HL-60 (cell line): ENCODE data around the gene EFNB1.

Experiments used
- DNase-seq, 2 experiments: peaks; one replicate each; pipeline ENCODE4 v3.0.0-alpha.2; 2010 to 2020; ENCODE audit warnings: low read depth in 1 of 2, low spot score in 1 of 2
- H3K27ac ChIP-seq: fragments of 250-450 bp; sonication (Bioruptor Pico); replicated peaks from 2 replicates; pipeline ENCODE4 v1.5.1; 2020; ENCODE audit warnings: mild to moderate bottlenecking, moderate library complexity
- H3K27me3 ChIP-seq: fragments of 250-450 bp; sonication (Bioruptor Pico); 2 replicates; pipeline ENCODE4 v1.5.1; 2021; ENCODE audit warnings: mild to moderate bottlenecking, moderate library complexity; ENCODE audit not compliant: insufficient read depth, poor library complexity, severe bottlenecking
- H3K4me3 ChIP-seq: replicated peaks from 2 replicates; pipeline ENCODE4 v1.5.1; 2011; ENCODE audit warnings: mild to moderate bottlenecking, control low read depth, low read length; ENCODE audit not compliant: insufficient read depth
- GABPA ChIP-seq: IDR thresholded peaks from 2 replicates; pipeline ENCODE4 v1.6.1; 2012; ENCODE audit warnings: low read depth
- POLR2AphosphoS5 ChIP-seq: IDR thresholded peaks from 2 replicates; pipeline ENCODE4 v1.6.1; 2012; ENCODE audit warnings: low read depth
- SPI1 ChIP-seq: IDR thresholded peaks from 2 replicates; pipeline ENCODE4 v1.6.1; 2012; ENCODE audit warnings: low read depth, mild to moderate bottlenecking, borderline replicate concordance
- TF ChIP-seq, protein P1 (sequence below): IDR thresholded peaks from one replicate; pipeline ENCODE4 v1.5.1; 2011; ENCODE audit warnings: low read length, control low read depth, inconsistent platforms; ENCODE audit not compliant: insufficient read depth
- TF ChIP-seq, protein P2 (sequence below): IDR thresholded peaks from 2 replicates; pipeline ENCODE4 v1.6.1; 2012; ENCODE audit warnings: low read depth; ENCODE audit not compliant: insufficient replicate concordance

The EFNB1 gene

DNA sequence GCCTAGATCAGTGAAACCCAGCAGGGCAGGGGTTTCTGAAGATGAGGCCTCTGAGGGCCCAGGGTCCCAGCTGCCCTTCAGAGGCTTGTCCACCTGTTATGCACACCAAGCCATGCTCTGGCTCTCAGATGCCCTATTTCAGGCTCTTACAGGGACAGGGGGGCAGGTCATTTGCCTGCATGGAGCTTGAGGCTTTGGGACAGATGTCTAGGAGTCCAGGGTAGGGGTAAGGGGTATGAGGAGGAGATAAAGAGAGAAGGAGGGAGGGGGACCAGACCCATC, 4.7 kb upstream of the EFNB1 start:
- TF ChIP-seq POLR2AphosphoS5 (no peak), SPI1 (no peak), GABPA (no peak)
- TF ChIP-seq, protein P1, sequence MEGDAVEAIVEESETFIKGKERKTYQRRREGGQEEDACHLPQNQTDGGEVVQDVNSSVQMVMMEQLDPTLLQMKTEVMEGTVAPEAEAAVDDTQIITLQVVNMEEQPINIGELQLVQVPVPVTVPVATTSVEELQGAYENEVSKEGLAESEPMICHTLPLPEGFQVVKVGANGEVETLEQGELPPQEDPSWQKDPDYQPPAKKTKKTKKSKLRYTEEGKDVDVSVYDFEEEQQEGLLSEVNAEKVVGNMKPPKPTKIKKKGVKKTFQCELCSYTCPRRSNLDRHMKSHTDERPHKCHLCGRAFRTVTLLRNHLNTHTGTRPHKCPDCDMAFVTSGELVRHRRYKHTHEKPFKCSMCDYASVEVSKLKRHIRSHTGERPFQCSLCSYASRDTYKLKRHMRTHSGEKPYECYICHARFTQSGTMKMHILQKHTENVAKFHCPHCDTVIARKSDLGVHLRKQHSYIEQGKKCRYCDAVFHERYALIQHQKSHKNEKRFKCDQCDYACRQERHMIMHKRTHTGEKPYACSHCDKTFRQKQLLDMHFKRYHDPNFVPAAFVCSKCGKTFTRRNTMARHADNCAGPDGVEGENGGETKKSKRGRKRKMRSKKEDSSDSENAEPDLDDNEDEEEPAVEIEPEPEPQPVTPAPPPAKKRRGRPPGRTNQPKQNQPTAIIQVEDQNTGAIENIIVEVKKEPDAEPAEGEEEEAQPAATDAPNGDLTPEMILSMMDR, result no peak
- TF ChIP-seq, protein P2, sequence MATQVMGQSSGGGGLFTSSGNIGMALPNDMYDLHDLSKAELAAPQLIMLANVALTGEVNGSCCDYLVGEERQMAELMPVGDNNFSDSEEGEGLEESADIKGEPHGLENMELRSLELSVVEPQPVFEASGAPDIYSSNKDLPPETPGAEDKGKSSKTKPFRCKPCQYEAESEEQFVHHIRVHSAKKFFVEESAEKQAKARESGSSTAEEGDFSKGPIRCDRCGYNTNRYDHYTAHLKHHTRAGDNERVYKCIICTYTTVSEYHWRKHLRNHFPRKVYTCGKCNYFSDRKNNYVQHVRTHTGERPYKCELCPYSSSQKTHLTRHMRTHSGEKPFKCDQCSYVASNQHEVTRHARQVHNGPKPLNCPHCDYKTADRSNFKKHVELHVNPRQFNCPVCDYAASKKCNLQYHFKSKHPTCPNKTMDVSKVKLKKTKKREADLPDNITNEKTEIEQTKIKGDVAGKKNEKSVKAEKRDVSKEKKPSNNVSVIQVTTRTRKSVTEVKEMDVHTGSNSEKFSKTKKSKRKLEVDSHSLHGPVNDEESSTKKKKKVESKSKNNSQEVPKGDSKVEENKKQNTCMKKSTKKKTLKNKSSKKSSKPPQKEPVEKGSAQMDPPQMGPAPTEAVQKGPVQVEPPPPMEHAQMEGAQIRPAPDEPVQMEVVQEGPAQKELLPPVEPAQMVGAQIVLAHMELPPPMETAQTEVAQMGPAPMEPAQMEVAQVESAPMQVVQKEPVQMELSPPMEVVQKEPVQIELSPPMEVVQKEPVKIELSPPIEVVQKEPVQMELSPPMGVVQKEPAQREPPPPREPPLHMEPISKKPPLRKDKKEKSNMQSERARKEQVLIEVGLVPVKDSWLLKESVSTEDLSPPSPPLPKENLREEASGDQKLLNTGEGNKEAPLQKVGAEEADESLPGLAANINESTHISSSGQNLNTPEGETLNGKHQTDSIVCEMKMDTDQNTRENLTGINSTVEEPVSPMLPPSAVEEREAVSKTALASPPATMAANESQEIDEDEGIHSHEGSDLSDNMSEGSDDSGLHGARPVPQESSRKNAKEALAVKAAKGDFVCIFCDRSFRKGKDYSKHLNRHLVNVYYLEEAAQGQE, result no peak
- no peak overlapping the region for H3K27ac ChIP-seq
- no peaks in the 10 kb centered on the region for H3K27me3 ChIP-seq
- no peak for DNase-seq
- H3K4me3 ChIP-seq, result no peak overlapping the region

DNA sequence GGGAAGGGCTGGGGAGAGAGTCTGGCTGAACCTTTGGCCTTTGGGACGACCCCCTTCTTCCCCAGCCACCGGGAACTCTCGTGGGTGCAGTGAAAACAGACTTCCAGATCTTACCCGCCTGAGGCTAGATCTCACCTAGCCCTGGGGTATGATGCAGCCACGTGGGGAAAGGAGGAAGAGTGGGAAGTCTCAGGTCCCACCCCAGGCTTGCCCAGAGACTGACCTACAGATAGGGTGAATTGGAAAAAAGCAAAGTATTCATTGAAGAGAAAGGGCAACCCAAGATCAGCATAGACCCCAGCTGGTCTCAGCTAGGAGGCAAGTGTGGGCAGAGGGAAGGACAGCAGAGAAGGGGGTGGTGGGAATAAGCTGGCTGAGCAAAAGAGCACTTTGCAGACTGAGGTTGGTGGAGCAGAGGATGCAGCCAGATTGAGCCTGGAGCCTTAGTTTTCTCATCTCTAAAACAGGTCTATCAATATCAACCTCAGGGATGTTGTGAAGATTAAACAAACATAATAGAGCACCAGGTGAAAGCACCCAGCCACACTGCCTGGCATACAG, 4.2 kb upstream of the EFNB1 start:
- H3K27me3 ChIP-seq, result no peaks in the 10 kb centered on the region
- TF ChIP-seq, protein P1, result no peak
- TF ChIP-seq, protein P2, result no peak
- no peak for TF ChIP-seq SPI1
- no peak for TF ChIP-seq POLR2AphosphoS5
- no peak for TF ChIP-seq GABPA
- no peak for DNase-seq
- H3K4me3 ChIP-seq, result no peak overlapping the region
- no peak overlapping the region for H3K27ac ChIP-seq

DNA sequence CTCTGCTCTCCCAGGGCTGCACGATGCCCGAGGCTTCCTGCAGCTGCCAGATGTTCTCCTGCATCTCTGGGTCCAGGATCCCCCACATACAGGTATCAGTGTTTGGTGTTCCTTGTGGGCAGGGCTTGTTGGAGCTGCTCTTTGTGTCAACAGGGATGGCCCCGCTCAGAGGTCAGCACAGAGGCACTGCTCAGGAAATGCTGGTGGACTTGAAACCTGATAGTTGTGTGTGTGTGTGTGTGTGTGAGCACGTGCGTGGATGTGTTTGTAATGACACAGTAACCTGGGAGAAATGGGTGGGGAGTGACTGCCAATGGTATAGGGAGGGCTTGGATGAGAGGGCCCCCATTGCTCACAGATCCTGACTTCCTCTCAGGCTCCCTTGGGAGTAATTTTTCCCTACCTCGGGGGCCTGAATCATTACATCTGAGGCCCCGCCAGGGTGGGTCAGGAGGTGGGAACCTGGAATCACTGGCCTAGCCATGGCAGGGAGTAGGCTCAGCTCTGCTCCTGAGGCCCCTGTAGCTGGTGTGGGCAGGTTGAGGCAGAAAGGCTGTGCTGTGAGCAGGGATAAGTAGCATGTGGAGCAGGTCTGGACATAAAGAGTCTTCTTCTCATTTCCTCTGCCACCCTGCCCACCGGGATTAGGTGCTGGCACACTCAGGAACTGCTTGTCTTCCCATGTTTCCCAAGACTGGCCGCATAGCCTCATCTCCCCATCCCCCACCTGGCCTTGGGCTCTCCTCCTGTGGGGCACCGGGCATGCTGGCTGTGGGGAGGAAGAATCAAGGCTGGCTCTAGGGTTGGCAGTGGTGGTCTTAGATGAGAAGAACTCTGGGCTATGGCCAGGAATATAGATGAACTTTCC, 2.5 kb upstream of the EFNB1 start:
- no peak overlapping the region for H3K27ac ChIP-seq
- TF ChIP-seq POLR2AphosphoS5, result no peak
- TF ChIP-seq, protein P1, result no peak
- H3K27me3 ChIP-seq, result no peaks in the 10 kb centered on the region
- no peak overlapping the region for H3K4me3 ChIP-seq
- no peak for DNase-seq

DNA sequence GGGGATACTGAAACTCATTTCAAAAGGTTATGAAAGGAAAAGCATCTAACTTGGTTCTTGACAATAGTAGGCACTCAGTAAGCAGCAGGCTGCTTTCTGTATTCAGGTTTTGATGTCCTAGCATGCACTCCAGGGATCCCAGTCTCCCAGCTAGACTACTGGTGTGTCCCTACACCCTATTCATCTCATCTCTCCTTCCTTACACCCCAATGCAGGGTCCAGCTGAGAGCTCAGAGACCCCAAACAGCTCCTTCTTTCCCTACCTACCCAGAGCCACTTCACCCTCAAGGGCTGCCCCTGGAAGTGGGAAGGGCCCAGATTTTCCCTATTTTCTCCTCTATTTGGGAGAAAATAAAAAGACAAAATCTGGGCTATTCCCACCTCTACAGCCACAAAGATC, 1.6 kb upstream of the EFNB1 start:
- Histone ChIP-seq H3K4me3 (no peak overlapping the region), H3K27ac (no peak overlapping the region), H3K27me3 (no peaks in the 10 kb centered on the region)
- TF ChIP-seq GABPA (no peak), SPI1 (no peak)
- TF ChIP-seq, protein P2, result no peak
- no peak for DNase-seq
